ENCODE results near the gene RNF227.

Gene RNF227

DNA sequence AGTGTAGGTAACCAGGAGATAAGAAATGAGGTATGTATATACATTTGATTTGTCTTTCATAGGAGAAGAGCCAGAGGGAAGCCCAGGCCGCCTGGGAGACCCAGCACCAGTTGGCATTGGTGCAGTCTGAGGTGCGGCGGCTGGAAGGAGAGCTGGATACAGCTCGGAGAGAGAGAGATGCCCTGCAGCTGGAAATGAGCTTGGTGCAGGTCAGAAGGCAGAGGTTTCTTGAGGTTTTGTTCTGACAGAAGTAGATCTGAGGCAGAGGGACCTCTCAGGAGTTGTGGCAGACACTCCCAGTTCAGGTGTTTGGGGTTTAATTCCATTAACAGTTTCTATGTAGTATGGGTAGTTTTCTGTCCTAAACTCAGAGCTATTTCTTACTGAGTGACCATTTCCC, 23.9 kb upstream of the RNF227 start:
- H3K9me3 Mint-ChIP-seq, result no peaks in the 10 kb centered on the region
- H3K27me3 Mint-ChIP-seq, result no peaks in the 10 kb centered on the region
- H3K4me1 Mint-ChIP-seq (ENCODE audit: low read depth), result peaks cover 8% of the 10 kb centered on the region
- H3K27ac Mint-ChIP-seq, result no peak overlapping the region
- H3K36me3 Mint-ChIP-seq (ENCODE audit: low read depth), result peaks cover 92% of the 10 kb centered on the region
- no peak for DNase-seq
- H3K4me3 Mint-ChIP-seq, result no peak overlapping the region

DNA sequence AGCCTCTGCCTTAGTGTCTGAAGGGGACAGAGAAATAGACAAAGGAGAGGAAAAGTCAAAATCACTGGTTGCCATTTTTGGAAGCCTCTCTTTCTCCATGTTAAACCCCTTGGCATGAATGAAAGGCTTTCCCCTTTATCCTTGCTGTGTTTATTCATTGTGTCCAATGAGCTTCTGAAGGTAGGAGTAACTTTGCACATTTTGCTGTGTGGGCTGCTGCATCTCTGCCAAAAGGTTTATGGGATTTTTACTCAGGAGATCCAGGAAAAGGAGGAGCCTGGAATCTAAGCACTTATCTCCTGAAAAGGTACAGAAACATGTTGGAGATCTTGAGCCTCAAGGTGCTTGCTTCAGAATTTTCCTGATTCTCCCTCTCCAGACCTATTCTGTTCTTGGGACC, 19.8 kb upstream of the RNF227 start:
- DNase-seq, result no peak
- Mint-ChIP-seq H3K4me3 (no peak overlapping the region), H3K27ac (no peak overlapping the region)

GRCh38 chr17:7932949-7933348, 16.9 kb upstream of the RNF227 start:
- Mint-ChIP-seq H3K27me3 (no peaks in the 10 kb centered on the region), H3K27ac (peak overlapping the region; percentile 98), H3K9me3 (no peaks in the 10 kb centered on the region), H3K4me3 (peak overlapping the region; percentile 94), H3K4me1 (ENCODE audit: low read depth) (peaks cover 52% of the 10 kb centered on the region), H3K36me3 (ENCODE audit: low read depth) (peaks cover 75% of the 10 kb centered on the region)
- DNase-seq, result peak; percentile 47

More for the DNA sequence above, 19.8 kb upstream of the RNF227 start:
- Mint-ChIP-seq H3K9me3 (no peaks in the 10 kb centered on the region), H3K4me1 (ENCODE audit: low read depth) (peaks cover 37% of the 10 kb centered on the region), H3K36me3 (ENCODE audit: low read depth) (peaks cover 84% of the 10 kb centered on the region), H3K27me3 (no peaks in the 10 kb centered on the region)

- H3K9me3 Mint-ChIP-seq, result no peaks in the 10 kb centered on the region
- peak overlapping the region; percentile 98 for H3K27ac Mint-ChIP-seq
Measured at GRCh38 chr17:7932483-7932891, 16.4 kb upstream of the RNF227 start.

DNA sequence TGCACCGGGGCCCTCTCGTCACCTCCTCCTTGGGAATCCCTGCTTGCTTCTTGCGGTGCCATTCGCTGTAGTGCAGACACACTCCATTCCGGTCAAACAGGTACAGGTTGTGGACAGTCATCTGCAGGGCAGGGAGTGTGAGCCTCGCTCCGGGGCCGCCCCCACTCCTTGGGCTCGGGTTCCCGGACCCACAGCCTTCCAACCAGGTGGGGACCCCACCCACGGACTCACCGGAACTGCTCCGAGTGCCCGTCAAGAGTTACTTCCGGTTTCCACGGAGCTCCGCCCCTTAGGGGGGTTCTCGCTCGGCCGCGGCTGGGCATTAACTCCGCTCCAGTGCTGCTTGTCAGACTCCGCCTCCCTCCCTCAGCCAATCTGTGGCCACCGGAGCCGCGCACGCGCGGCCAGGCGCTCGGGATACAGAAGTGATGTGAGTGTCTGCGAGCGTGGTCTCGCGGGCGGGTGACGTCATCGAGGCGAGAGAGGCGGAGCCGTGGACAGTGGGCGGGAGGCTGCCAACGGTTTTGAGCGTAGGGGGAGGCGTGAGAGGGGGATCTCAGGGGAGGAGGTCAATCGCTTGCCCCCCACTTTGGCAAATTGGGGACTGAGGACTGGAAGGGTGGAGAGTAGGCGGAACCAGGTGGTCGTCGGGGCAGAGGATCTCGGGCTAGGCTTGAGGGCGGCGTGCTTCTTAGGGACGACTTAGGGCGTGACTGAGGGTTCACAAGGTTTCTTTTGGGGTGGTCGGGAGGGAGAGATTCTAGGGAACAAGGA, 15.8 kb upstream of the RNF227 start, which contains the start of the genes CNTROB and TRAPPC1:
Gene CNTROB, plus strand, starts transcription at position 498 of the 774 bp plus-strand sequence. CDS start 874 bp downstream, outside the sequence.
Gene TRAPPC1, minus strand, starts transcription at position 238 of the 774 bp plus-strand sequence. Its CDS starts 117 bp downstream, at position 121.
- peaks cover 74% of the 10 kb centered on the region for H3K36me3 Mint-ChIP-seq (ENCODE audit: low read depth)
- no peaks in the 10 kb centered on the region for H3K9me3 Mint-ChIP-seq
- no peaks in the 10 kb centered on the region for H3K27me3 Mint-ChIP-seq
- H3K4me1 Mint-ChIP-seq (ENCODE audit: low read depth), result peaks cover 52% of the 10 kb centered on the region
- DNase-seq, result peak; percentile 99
- peak within 1 kb of the TSS; percentile 98 for H3K27ac Mint-ChIP-seq
- peak within 1 kb of the TSS; percentile 94 for H3K4me3 Mint-ChIP-seq

More at GRCh38 chr17:7932483-7932891, 16.4 kb upstream of the RNF227 start:
- Mint-ChIP-seq H3K4me3 (peak overlapping the region; percentile 94), H3K4me1 (ENCODE audit: low read depth) (peaks cover 52% of the 10 kb centered on the region), H3K36me3 (ENCODE audit: low read depth) (peaks cover 75% of the 10 kb centered on the region), H3K27me3 (no peaks in the 10 kb centered on the region)
- no peak for DNase-seq

- no peaks in the 10 kb centered on the region for H3K9me3 Mint-ChIP-seq
- H3K4me3 Mint-ChIP-seq, result peak overlapping the region; percentile 94
- DNase-seq, result no peak
- H3K4me1 Mint-ChIP-seq (ENCODE audit: low read depth), result peaks cover 50% of the 10 kb centered on the region
- peaks cover 71% of the 10 kb centered on the region for H3K36me3 Mint-ChIP-seq (ENCODE audit: low read depth)
- H3K27me3 Mint-ChIP-seq, result no peaks in the 10 kb centered on the region
- H3K27ac Mint-ChIP-seq, result peak overlapping the region; percentile 98
Measured at GRCh38 chr17:7930841-7931631, 14.9 kb upstream of the RNF227 start.

DNA sequence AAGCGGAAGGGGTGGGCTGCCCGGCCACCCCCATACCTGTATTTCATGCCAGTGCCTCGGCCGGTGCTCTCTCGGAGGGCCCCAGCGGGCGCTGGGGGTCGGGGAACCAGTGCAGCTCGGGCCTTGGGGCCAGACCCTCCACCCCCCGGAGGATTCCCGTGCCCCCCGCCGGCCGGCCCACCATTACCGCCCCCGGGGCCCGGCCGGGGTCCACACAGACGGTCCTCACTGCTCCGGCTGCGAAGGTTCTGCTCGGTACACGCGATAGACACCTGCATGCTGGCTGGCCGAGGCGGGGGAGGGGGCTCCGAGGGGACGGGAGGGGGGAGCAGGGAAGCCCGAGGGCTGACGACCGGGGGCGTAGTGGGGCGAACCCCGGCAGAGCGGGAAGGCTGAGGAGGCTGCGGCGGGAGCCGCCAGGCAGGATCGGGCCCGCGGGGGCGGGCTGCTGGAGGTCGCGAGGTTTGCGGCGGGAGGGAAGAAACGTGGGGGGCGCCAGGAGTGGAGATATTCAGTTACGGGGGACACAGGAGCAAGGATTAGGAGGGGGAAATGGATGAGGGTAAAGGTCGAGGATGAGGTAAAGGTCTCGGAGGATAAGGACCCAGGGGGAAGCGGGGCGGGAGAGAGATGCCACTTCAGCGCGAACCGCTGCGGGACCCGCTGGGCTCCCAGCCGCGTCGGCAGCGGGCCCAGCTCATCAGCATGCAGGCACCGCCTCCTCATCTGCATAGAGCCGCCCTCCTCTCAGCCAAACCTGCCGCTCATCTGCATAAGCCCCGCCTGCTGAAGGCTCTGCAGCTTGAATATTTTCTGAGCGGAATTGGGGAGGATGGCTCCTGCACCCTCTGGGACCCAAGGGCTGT, 13.3 kb upstream of the RNF227 start, which contains the start of gene KCNAB3:
Gene KCNAB3, minus strand, starts transcription at position 699 of the 866 bp plus-strand sequence. Its CDS starts 421 bp downstream, at position 278.
- peak; percentile 70 for DNase-seq
- peak within 1 kb of the TSS; percentile 94 for H3K4me3 Mint-ChIP-seq
- no peaks in the 10 kb centered on the region for H3K9me3 Mint-ChIP-seq
- H3K36me3 Mint-ChIP-seq (ENCODE audit: low read depth), result peaks cover 60% of the 10 kb centered on the region
- H3K4me1 Mint-ChIP-seq (ENCODE audit: low read depth), result peaks cover 38% of the 10 kb centered on the region
- H3K27me3 Mint-ChIP-seq, result no peaks in the 10 kb centered on the region
- H3K27ac Mint-ChIP-seq, result peak within 1 kb of the TSS; percentile 98

DNA sequence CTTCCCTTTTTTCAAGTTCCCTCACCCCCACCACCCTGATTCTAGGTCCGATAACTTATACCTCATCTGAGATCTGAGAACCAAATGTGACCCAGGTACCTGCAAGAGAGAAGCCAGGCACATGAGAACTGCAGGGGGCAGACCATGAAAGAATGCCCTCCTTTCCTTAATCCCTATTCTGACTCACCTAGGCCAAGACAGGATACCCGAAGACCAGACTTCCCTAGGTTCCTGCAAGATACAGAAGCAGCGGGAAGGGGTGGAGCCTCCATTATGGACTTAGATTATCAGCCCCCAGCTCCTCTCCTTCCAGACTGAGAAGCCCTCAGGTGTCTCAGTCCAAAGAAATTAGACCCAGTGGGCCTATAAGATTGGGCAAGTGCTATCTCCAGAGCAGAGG, 11.5 kb upstream of the RNF227 start:
- H3K9me3 Mint-ChIP-seq, result no peaks in the 10 kb centered on the region
- no peak for DNase-seq
- H3K4me1 Mint-ChIP-seq (ENCODE audit: low read depth), result peaks cover 32% of the 10 kb centered on the region
- no peaks in the 10 kb centered on the region for H3K27me3 Mint-ChIP-seq
- H3K27ac Mint-ChIP-seq, result peak overlapping the region; percentile 24
- peaks cover 66% of the 10 kb centered on the region for H3K36me3 Mint-ChIP-seq (ENCODE audit: low read depth)
- H3K4me3 Mint-ChIP-seq, result no peak overlapping the region

DNA sequence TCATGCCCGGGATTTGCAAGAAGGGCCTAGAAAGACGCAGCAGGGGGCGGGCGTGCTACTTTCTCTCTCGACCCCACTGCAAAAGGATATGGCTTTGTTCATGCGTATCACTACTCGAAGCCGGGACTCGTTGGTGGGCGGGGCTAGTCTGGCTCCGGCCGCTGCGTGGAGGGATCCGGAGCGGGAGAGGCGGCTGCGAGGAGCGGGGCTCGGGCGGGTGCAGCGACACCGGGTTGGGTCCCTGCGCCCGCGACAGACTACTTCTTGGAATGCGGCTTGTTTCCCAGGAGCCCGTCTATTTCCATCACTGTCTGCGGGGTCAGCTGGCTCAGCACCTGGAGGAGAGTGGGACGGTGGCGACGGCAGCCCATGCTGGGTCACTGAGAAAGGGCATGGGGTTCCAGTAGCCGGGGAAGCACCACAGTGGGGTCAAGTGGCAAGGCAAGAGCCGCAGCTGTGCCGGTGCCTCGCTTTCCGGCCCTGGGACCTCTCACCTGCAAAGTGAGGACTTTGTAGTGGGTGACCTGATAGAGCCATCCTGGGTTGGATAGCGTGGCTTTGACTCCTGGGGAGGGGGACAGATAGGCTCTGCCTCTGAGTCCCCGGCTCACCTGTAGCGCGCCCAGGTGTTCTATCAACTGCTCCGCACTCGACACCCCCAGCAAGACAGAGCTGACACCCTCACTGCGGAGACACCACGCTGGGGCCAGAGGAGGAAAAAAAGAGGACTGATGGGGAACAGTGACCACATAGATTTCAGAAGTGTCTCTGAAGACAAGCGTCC, 6.9 kb upstream of the RNF227 start:
- Mint-ChIP-seq H3K4me3 (peak overlapping the region; percentile 70), H3K4me1 (ENCODE audit: low read depth) (peaks cover 18% of the 10 kb centered on the region), H3K36me3 (ENCODE audit: low read depth) (peaks cover 38% of the 10 kb centered on the region), H3K9me3 (no peaks in the 10 kb centered on the region), H3K27ac (peak overlapping the region; percentile 87), H3K27me3 (no peaks in the 10 kb centered on the region)
- DNase-seq, result peak; percentile 86

DNA sequence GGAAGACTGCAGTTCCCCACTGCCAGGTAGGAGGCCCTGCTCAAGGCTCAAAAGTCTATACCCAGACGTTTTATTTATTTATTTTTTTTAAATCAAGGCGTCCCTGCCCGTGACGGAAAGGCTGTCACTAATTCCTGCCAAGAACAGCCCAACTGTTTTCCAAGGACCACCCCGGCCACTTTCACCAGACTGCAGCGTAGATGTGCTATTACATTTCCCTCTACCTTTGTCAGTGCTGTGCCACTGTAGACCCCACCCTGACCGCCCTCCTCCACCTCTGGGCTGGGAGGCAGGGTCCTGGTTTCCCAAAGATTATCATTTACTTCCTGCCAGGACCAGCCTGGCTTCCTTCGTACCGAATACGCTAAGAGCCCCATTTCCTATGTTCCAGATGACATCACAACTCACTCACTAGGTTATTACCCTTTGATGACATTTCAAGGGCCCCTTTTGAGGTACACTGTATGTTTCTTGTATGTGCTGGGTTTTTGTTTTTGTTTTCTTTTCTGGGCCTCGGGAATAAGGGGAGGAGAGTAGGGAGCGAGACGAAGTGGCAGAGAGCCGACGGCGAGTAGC, 6.3 kb upstream of the RNF227 start:
- no peaks in the 10 kb centered on the region for H3K9me3 Mint-ChIP-seq
- peaks cover 32% of the 10 kb centered on the region for H3K36me3 Mint-ChIP-seq (ENCODE audit: low read depth)
- no peak for DNase-seq

DNA sequence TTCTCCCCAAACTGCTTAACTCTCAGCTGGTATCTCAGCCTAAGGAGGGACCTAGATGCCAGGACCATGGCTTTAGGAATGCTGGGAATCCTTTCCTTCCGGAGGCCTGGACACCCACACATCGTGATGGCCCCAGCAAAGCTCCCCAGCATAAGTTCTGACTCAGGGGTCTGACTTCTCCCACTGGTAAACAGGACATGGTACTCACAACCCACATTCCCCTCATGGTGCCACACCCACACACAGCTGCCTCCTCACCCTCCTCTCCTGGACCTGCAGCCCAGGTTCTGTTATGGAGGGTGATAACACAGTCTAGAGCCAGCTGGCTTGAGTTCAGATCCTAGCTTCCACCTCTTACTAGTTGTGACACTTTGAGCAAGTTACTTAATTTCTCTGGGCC, 719 bp upstream of the RNF227 start:
- no peak for DNase-seq
- Mint-ChIP-seq H3K4me1 (ENCODE audit: low read depth) (peaks cover 38% of the 10 kb centered on the region), H3K36me3 (ENCODE audit: low read depth) (peaks cover 26% of the 10 kb centered on the region)

More for the DNA sequence above, 6.3 kb upstream of the RNF227 start:
- peak overlapping the region; percentile 70 for H3K4me3 Mint-ChIP-seq
- peaks cover 18% of the 10 kb centered on the region for H3K4me1 Mint-ChIP-seq (ENCODE audit: low read depth)
- H3K27ac Mint-ChIP-seq, result peak overlapping the region; percentile 87
- no peaks in the 10 kb centered on the region for H3K27me3 Mint-ChIP-seq

GRCh38 chr17:7916385-7916682, 245 bp upstream of the RNF227 start:
- Mint-ChIP-seq H3K4me1 (ENCODE audit: low read depth) (peaks cover 35% of the 10 kb centered on the region), H3K9me3 (no peaks in the 10 kb centered on the region), H3K4me3 (peak overlapping the region; percentile 87), H3K27ac (peak overlapping the region; percentile 87), H3K27me3 (no peaks in the 10 kb centered on the region), H3K36me3 (ENCODE audit: low read depth) (peaks cover 31% of the 10 kb centered on the region)
- DNase-seq, result no peak

More for the DNA sequence above, 719 bp upstream of the RNF227 start:
- Mint-ChIP-seq H3K9me3 (no peaks in the 10 kb centered on the region), H3K4me3 (peak overlapping the region; percentile 87), H3K27ac (peak overlapping the region; percentile 87), H3K27me3 (no peaks in the 10 kb centered on the region)

DNA sequence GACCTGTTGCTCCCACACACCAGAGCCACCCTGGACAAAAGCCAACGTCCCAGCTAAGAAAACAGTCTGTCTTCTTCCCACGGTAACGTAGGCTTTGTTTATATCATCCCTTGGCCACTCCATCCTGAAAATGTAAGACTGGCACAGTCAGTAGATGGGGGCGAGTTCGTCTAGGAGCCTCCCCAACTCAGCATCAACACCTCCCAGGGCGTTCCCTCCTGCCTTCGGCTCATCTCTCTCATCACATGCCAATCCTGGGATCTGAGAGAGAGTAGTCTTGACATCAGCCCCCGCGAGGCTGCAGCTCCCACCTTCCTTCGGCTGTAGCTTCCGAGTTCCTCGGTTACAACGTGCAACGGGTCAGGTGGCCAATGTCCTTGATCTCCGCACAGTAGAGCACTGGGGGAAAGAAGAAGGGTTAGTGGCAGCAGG, 894 bp downstream of the RNF227 start:
- Mint-ChIP-seq H3K36me3 (ENCODE audit: low read depth) (peaks cover 42% of the 10 kb centered on the region), H3K9me3 (no peaks in the 10 kb centered on the region), H3K27me3 (no peaks in the 10 kb centered on the region), H3K4me1 (ENCODE audit: low read depth) (peaks cover 35% of the 10 kb centered on the region), H3K4me3 (peak overlapping the region; percentile 87), H3K27ac (peak overlapping the region; percentile 93)
- DNase-seq, result no peak
